Glomerular endothelial cell (primary cell): ENCODE results near the gene C1orf94. TPM values are rescaled to one million over a fixed set of nuclear protein-coding genes. Genes with fewer than 3 reads are reported as not detected.

ENCODE experiments used
- DNase-seq: peaks from one replicate; pipeline ENCODE4 v3.0.0-alpha.2; 2011; ENCODE audit warnings: low read depth, low spot score; ENCODE audit errors: extremely low read depth
- total RNA-seq: library from RNA; depleted of rRNA; stranded (reverse); fragments of >200 nt; gene quantifications from 2 replicates; pipeline ENCODE4 v1.2.3, GENCODE V29; 2015

The C1orf94 gene
- total RNA-seq, 1 donor from 2014 or later: not detected

DNA sequence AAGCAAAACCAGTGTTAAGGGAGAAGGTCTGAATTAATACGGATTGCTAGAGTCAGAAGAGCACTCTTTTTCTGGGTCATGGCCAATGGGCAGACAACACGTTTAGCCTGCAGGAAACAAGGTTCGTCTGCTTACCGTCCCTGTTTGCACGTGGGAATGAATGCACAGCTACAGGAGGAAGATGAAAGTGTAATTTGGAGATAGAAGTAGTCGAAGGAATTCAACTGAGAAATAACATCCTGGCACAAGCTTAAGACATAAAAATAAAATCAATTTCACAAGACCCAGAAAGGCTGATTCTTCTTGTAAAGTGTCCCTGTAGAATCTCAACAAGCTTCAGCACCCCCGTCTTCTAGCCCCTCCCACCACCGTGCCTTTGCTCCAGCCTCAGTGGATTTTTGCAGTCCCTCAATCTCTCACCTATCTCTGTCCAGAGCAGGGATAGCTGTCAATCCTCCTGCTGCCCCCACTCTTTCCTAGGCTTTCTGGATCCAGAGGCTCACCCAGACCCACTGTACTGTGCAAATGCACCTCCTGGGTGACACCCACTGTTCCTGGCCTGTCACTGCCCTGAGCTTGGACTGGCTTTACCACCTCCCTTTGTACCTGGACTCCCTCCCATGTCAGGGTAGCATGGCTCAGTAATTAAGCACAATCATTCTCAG lies 60.6 kb downstream of the C1orf94 start:
- DNase-seq: no peak

- DNase-seq: no peak
Observed at GRCh38 chr1:34245967-34246366, 69.3 kb downstream of the C1orf94 start.

GRCh38 chr1:34250342-34250741 lies 73.6 kb downstream of the C1orf94 start:
- no peak for DNase-seq

DNA sequence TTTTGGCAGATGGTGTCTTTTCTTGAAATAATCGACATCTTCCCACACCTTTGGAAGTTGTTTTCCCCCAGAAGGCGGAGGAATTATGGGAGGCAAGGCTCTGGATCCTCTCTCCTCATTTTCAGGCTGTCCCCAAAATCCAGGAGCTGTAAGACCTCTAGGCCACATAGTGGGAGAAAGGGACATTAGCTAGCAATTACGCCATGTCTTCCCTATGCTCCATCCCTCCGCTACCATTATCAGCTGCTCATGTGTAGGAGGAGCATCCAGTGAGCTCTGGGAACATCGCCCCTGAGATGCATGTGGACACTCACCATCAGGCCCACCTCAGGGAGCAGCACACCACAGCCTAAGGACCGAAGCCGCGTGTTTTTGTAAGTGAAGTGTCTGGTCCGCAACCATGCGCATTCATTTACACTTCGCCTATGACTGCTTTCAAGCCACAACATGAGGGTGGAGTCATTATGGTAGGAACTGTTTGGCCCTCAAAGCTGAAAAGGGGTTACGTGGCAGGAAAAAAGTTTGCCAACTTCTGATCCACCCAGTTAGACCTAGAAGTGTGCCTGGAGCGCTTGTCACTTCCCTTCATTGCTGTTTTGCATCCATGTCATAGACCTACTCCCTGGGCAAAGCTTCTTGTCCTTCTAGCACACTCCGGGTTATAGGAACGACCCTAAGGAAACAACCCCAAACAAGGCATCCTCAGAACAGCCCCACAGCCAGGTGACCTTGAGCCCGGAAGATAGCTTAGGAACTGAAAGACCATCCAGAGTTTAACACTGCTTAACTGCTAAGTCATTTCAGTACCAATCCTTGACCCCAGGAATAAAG lies 85.5 kb downstream of the C1orf94 start:
- no peak for DNase-seq

GRCh38 chr1:34262921-34263320 lies 86.2 kb downstream of the C1orf94 start:
- DNase-seq: no peak

GRCh38 chr1:34263406-34263805 lies 86.7 kb downstream of the C1orf94 start:
- no peak for DNase-seq

- DNase-seq: no peak
Observed at GRCh38 chr1:34265396-34265795, 88.7 kb downstream of the C1orf94 start.

DNA sequence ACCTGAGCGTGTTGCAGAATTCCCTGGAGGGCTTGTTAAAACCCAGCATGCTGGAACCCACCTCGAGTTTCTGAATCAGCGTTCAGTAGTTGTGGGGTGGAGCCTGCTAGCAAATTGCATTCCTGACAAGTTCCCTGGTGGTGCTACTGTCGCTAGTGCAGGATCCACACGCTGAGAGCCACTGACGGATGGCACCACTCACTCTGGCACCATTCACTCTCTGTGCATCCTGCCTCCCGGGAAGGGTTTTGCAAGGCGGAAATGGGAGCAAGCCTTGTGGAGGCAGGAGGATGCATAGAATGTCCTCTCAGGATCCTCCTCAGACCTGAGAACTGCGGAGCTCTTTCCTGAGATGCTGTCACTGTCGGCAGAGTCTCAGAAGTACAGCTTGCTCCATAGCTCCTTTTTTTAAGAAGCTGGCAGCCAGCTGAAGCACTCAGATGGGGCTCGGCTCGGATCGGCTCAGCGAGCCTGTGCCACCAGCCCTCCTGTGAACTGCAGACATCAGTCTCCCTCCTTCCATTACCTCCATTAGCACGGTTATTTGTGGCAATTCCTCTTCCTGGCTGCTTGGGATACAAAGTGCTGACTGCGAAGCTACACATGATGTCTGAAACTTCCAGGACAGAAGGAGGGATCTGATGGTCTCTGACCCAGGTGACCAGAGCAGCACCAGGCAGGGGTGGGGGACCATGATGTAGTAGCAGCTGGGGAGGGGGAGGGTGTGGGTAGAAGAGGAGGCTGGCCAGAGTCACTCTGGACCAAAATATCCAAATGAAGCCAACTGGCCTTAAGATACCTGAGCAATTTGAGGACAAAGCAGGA lies 89.6 kb downstream of the C1orf94 start:
- no peak for DNase-seq

- DNase-seq: no peak
Observed at GRCh38 chr1:34267326-34267725, 90.6 kb downstream of the C1orf94 start.

DNA sequence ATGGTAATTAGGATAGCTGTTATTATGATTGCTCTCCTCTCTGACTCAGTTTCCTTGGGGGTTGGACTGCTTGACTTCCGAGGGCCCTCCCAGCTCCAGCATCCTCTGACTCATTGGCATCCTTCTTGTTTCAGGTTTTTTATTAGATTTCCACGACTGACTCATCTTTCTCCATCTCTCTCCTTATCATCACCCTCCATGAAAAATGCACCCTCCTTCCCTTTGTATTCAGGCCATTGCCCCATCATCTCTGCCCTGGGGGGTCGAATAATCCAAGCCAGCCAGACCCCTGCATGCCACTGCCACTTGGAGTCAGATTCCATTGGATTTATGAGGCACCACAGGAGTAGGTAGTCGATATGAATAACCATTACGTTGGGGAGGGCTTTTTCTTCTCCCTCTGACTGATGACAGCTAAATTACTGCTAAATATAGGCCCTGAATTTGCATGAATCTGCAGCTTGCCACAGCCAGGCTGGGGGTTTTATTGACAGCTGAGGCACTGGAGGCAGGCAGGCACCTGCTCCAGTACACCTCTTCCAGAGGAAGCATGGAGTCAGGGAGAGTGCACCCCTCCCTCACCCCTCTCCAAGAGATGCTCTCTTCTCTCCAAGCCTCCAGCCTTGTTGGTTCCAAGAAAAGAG lies 91.7 kb downstream of the C1orf94 start:
- no peak for DNase-seq

Other genes with a start within 250 kb of the C1orf94 start
- 0.12 and 0.15 TPM in 2 replicates for gene CSMD2, start 11.7 kb upstream of the C1orf94 start, total RNA-seq